Neural crest cell (in vitro differentiated cells): ENCODE data around the gene CRABP1. TPM values are rescaled to one million over a fixed set of nuclear protein-coding genes. Genes with fewer than 3 reads are reported as not detected.

Experiments used
- DNase-seq: peaks from one replicate; pipeline ENCODE4 v3.0.0; 2021; ENCODE audit warnings: low read depth, mixed read lengths, low spot score
- H3K27ac Mint-ChIP-seq: one replicate; pipeline ENCODE4 v1.8.0; 2021; ENCODE audit warnings: mild to moderate bottlenecking, mixed read lengths; ENCODE audit not compliant: unreplicated experiment
- H3K27me3 Mint-ChIP-seq: 2 replicates; pipeline ENCODE4 v1.8.0; 2021; ENCODE audit warnings: low read depth, mild to moderate bottlenecking, mixed read lengths
- H3K36me3 Mint-ChIP-seq: 2 replicates; pipeline ENCODE4 v1.8.0; 2021; ENCODE audit warnings: low read depth, mild to moderate bottlenecking, mixed read lengths
- H3K4me1 Mint-ChIP-seq: 2 replicates; pipeline ENCODE4 v1.8.0; 2021; ENCODE audit warnings: mixed read lengths
- H3K4me3 Mint-ChIP-seq: one replicate; pipeline ENCODE4 v1.8.0; 2021; ENCODE audit warnings: mild to moderate bottlenecking, mixed read lengths
- H3K9me3 Mint-ChIP-seq: 2 replicates; pipeline ENCODE4 v1.8.0; 2021; ENCODE audit warnings: mixed read lengths
- total RNA-seq: library from RNA; stranded (reverse); gene quantifications from 2 replicates; pipeline ENCODE4 v1.2.1, GENCODE V29; 2021
- TF ChIP-seq, protein P1 (sequence below): fragments of 200-600 bp; sonication (generic); conservative IDR thresholded peaks from 2 replicates; pipeline ENCODE4 v1.5.0; 2021; ENCODE audit warnings: antibody characterized with exemption, mild to moderate bottlenecking

The CRABP1 gene
- total RNA-seq, 1 donor from 2014 or later = 803 TPM

DNA sequence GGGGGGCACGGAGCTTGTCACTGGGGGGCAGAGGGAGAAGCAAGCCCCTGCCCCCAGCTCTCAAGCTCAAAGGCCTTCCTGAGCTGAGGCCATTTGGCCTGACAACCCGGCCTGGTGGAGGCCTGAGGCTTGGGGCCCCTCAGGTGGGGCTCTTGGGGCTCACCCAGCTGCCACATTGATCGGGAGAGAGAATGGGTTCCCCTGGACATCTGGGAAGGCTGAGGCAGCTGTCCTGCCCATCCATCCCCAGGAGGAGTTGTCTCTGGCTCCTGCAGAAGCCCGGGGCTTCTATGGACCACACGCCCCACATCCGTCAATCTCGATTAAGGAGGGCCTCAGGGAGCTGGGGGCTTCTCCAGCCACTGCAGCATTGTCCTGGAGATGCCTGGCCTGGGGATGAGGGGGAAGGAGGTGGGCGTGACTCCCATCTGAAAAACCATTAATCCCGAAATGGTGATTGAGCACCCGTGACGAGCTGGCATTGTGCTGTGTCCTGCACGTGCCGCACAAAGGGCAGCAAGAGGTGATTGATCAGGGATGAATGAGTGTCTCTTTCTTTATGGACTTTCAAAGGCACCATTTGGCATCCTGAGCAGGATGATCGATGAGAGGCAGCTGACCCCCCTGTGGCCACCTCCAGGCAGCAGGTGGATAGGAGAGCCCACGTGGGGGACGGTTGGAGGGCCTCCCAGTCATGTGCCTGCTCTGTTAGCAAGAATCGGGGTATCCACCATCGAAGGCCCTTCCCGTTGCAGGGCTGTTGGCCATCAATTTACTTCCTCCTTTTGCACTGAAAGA, 17.2 kb upstream of the CRABP1 start:
- Mint-ChIP-seq H3K36me3 (no peaks in the 10 kb centered on the region), H3K4me1 (peaks cover 69% of the 10 kb centered on the region), H3K27ac (peak overlapping the region; percentile 96), H3K4me3 (peak overlapping the region; percentile 70), H3K27me3 (peaks cover 39% of the 10 kb centered on the region), H3K9me3 (no peaks in the 10 kb centered on the region)
- peak; percentile 55 for DNase-seq
- TF ChIP-seq, protein P1, sequence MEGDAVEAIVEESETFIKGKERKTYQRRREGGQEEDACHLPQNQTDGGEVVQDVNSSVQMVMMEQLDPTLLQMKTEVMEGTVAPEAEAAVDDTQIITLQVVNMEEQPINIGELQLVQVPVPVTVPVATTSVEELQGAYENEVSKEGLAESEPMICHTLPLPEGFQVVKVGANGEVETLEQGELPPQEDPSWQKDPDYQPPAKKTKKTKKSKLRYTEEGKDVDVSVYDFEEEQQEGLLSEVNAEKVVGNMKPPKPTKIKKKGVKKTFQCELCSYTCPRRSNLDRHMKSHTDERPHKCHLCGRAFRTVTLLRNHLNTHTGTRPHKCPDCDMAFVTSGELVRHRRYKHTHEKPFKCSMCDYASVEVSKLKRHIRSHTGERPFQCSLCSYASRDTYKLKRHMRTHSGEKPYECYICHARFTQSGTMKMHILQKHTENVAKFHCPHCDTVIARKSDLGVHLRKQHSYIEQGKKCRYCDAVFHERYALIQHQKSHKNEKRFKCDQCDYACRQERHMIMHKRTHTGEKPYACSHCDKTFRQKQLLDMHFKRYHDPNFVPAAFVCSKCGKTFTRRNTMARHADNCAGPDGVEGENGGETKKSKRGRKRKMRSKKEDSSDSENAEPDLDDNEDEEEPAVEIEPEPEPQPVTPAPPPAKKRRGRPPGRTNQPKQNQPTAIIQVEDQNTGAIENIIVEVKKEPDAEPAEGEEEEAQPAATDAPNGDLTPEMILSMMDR = no peak

DNA sequence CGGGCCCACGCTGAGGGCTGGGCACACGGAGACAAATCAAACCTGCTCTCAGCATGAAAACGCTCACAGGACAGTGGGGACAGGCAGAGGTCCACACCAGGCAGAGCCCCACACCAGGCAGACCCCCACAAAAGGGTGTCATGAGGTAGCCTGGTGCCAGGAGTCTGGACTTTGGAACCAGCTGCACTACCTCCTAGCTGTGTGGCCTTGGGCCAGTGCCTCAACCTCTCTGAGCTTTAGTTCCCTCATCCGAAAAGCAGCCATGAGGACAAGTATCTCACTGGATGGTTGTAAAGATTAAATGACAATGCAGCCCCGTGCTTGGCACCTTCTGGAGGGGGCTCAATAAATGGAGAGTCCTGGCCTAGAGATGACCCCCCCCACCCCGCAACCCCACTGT, 16.5 kb upstream of the CRABP1 start:
- H3K4me1 Mint-ChIP-seq = peaks cover 63% of the 10 kb centered on the region
- peaks cover 45% of the 10 kb centered on the region for H3K27me3 Mint-ChIP-seq
- no peak for DNase-seq
- no peak overlapping the region for H3K27ac Mint-ChIP-seq
- TF ChIP-seq, protein P1 = no peak
- H3K9me3 Mint-ChIP-seq = no peaks in the 10 kb centered on the region
- H3K36me3 Mint-ChIP-seq = no peaks in the 10 kb centered on the region
- peak overlapping the region; percentile 70 for H3K4me3 Mint-ChIP-seq

DNA sequence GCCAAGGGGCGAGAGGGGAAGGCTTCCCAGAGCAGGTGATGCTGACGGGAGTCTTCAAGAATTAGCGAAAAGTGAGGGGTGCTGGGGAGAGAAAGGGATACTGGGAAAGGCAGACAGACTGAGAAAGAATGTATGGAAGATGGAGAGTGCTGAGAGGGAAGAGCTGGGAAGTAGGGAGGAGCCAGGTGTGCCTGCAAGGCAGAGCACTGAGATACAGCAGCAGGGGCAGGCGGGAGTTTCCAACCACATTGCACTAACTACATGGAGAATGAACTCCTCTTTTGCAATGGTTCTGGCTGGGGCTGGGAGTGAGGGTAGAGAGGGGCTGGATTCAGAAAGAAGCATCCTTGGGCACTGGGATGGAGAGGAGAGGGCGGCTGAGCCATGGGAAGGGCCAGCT, 16.0 kb upstream of the CRABP1 start:
- TF ChIP-seq, protein P1 = no peak
- Mint-ChIP-seq H3K27ac (peak overlapping the region; percentile 63), H3K4me3 (no peak overlapping the region), H3K27me3 (peaks cover 46% of the 10 kb centered on the region), H3K4me1 (peaks cover 58% of the 10 kb centered on the region), H3K9me3 (no peaks in the 10 kb centered on the region), H3K36me3 (no peaks in the 10 kb centered on the region)
- no peak for DNase-seq

DNA sequence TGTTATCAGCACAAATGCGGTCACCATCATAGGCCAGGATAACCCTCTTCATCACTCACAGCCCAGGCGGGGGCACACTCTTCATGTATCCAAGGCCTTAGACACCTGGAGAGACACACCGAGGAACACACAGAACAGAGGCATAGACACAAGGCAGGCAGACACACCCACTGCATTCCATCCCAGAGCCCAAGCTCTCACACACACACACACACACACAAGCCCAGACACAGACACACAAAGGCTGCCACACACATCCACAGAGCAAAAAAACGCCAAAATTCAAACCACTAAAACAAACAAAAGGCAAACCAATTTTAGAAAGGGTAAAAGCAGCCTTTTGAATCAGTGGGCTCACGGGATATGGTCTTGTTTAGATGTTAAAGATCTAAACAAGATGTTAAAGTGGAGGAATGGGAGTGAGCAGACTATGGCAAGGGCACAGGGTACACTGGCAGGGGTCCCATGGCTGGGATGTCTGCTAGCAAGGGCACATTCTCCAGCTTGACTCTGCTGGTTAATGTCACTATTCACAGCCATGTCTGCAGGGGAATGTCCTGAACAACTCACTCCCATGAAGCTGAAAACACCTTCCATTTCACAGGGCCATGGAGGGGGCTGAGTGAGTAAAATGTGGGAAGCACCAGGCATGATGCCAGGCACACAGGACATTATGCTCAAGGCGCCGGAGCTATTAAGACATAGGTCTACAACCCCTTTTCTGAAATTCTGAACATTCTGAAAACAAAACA, 14.9 kb upstream of the CRABP1 start:
- Mint-ChIP-seq H3K4me1 (peaks cover 61% of the 10 kb centered on the region), H3K9me3 (no peaks in the 10 kb centered on the region), H3K4me3 (no peak overlapping the region), H3K27me3 (peaks cover 45% of the 10 kb centered on the region), H3K36me3 (no peaks in the 10 kb centered on the region), H3K27ac (no peak overlapping the region)
- TF ChIP-seq, protein P1 = no peak
- DNase-seq = no peak

DNA sequence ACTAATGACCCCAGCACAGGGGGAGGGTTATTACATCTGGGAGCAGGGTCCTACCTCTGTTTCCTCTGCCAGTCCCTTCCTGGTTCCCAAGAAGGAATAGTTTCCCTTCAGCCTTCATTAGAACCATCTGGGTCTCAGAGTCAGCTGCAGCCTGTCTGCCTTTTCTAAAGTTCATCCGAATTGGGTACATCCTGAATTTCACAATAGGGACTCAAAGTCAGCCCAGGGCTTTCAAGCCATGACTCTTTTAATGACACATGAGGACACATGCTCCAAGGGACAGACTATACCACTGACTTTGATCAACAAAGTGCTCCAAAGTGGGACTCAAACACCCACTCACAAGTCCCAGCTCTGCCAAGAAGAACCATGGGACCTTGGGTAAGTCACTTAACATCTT, 12.7 kb upstream of the CRABP1 start:
- Mint-ChIP-seq H3K27me3 (peaks cover 45% of the 10 kb centered on the region), H3K4me3 (no peak overlapping the region), H3K27ac (no peak overlapping the region), H3K36me3 (no peaks in the 10 kb centered on the region), H3K9me3 (no peaks in the 10 kb centered on the region), H3K4me1 (peaks cover 57% of the 10 kb centered on the region)
- TF ChIP-seq, protein P1 = no peak
- DNase-seq = no peak
